Measurements from ENCODE around the gene CEP170B. TPM values are rescaled to one million over a fixed set of nuclear protein-coding genes. Genes with fewer than 3 reads are reported as not detected.

Gene CEP170B
- total and polyA plus RNA-seq, 2 of the 13 experiments (the other 11 are each of a cell fraction or from before 2014, with no cell fraction given): 4.3 to 8.8 TPM

DNA sequence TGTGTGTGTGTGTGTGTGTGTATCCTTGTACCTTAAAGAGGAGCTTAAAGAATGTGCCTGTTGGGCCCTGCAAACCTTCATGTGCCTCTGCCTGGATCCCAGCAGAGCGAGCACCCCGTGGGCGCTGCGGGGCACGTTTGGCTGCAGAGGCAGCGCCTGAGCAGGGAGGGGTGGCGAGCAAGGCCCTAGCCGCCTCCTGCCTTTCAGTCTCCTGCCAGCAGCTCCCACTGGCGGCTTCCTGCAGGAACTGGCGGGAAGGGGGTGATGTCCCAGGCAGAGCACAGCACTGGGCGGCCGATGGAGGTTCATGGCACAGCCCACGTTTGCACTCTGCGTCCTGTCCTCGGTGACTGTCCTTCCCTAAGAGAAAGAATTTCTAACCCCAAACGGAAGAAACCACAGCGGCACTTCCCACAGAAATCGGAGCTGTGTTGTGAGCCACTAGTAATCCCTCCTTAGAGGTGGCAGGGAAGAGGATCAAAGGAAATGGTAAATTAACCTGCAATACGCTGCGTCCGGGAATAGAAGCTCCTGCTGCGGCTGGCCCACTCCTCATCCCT lies 44.3 kb upstream of the CEP170B start (continued):
- TF ChIP-seq, protein P1, sequence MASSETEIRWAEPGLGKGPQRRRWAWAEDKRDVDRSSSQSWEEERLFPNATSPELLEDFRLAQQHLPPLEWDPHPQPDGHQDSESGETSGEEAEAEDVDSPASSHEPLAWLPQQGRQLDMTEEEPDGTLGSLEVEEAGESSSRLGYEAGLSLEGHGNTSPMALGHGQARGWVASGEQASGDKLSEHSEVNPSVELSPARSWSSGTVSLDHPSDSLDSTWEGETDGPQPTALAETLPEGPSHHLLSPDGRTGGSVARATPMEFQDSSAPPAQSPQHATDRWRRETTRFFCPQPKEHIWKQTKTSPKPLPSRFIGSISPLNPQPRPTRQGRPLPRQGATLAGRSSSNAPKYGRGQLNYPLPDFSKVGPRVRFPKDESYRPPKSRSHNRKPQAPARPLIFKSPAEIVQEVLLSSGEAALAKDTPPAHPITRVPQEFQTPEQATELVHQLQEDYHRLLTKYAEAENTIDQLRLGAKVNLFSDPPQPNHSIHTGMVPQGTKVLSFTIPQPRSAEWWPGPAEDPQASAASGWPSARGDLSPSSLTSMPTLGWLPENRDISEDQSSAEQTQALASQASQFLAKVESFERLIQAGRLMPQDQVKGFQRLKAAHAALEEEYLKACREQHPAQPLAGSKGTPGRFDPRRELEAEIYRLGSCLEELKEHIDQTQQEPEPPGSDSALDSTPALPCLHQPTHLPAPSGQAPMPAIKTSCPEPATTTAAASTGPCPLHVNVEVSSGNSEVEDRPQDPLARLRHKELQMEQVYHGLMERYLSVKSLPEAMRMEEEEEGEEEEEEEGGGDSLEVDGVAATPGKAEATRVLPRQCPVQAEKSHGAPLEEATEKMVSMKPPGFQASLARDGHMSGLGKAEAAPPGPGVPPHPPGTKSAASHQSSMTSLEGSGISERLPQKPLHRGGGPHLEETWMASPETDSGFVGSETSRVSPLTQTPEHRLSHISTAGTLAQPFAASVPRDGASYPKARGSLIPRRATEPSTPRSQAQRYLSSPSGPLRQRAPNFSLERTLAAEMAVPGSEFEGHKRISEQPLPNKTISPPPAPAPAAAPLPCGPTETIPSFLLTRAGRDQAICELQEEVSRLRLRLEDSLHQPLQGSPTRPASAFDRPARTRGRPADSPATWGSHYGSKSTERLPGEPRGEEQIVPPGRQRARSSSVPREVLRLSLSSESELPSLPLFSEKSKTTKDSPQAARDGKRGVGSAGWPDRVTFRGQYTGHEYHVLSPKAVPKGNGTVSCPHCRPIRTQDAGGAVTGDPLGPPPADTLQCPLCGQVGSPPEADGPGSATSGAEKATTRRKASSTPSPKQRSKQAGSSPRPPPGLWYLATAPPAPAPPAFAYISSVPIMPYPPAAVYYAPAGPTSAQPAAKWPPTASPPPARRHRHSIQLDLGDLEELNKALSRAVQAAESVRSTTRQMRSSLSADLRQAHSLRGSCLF (CRISPR knock-in tag; IDR thresholded peaks at IDR 0.05; ENCODE audit: borderline replicate concordance): no peak
- TF ChIP-seq ZNF777 (CRISPR knock-in tag; IDR thresholded peaks at IDR 0.05) (no peak), KLF9 (CRISPR knock-in tag; IDR thresholded peaks at IDR 0.05; ENCODE audit: low read depth) (no peak), PRMT3 (CRISPR knock-in tag; IDR thresholded peaks at IDR 0.05; ENCODE audit: borderline replicate concordance, low read depth) (no peak), TOE1 (CRISPR knock-in tag; IDR thresholded peaks at IDR 0.05) (no peak), ZNF260 (CRISPR knock-in tag; IDR thresholded peaks at IDR 0.05; ENCODE audit: borderline replicate concordance, low read depth) (no peak), PHB2 (IDR thresholded peaks at IDR 0.05; ENCODE audit: partially characterized antibody) (no peak), CENPT (CRISPR knock-in tag; IDR thresholded peaks at IDR 0.05; ENCODE audit: low read depth) (no peak)
- TF ChIP-seq, protein P2, sequence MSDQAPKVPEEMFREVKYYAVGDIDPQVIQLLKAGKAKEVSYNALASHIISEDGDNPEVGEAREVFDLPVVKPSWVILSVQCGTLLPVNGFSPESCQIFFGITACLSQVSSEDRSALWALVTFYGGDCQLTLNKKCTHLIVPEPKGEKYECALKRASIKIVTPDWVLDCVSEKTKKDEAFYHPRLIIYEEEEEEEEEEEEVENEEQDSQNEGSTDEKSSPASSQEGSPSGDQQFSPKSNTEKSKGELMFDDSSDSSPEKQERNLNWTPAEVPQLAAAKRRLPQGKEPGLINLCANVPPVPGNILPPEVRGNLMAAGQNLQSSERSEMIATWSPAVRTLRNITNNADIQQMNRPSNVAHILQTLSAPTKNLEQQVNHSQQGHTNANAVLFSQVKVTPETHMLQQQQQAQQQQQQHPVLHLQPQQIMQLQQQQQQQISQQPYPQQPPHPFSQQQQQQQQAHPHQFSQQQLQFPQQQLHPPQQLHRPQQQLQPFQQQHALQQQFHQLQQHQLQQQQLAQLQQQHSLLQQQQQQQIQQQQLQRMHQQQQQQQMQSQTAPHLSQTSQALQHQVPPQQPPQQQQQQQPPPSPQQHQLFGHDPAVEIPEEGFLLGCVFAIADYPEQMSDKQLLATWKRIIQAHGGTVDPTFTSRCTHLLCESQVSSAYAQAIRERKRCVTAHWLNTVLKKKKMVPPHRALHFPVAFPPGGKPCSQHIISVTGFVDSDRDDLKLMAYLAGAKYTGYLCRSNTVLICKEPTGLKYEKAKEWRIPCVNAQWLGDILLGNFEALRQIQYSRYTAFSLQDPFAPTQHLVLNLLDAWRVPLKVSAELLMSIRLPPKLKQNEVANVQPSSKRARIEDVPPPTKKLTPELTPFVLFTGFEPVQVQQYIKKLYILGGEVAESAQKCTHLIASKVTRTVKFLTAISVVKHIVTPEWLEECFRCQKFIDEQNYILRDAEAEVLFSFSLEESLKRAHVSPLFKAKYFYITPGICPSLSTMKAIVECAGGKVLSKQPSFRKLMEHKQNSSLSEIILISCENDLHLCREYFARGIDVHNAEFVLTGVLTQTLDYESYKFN (CRISPR knock-in tag; conservative IDR thresholded peaks at IDR 0.05): 0 out of 2 replicates have a peak, but pooled peaks have one; percentile 33
- TF ChIP-seq, protein P3, sequence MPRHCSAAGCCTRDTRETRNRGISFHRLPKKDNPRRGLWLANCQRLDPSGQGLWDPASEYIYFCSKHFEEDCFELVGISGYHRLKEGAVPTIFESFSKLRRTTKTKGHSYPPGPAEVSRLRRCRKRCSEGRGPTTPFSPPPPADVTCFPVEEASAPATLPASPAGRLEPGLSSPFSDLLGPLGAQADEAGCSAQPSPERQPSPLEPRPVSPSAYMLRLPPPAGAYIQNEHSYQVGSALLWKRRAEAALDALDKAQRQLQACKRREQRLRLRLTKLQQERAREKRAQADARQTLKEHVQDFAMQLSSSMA (CRISPR knock-in tag; IDR thresholded peaks at IDR 0.05): no peak
- TF ChIP-seq, protein P4, sequence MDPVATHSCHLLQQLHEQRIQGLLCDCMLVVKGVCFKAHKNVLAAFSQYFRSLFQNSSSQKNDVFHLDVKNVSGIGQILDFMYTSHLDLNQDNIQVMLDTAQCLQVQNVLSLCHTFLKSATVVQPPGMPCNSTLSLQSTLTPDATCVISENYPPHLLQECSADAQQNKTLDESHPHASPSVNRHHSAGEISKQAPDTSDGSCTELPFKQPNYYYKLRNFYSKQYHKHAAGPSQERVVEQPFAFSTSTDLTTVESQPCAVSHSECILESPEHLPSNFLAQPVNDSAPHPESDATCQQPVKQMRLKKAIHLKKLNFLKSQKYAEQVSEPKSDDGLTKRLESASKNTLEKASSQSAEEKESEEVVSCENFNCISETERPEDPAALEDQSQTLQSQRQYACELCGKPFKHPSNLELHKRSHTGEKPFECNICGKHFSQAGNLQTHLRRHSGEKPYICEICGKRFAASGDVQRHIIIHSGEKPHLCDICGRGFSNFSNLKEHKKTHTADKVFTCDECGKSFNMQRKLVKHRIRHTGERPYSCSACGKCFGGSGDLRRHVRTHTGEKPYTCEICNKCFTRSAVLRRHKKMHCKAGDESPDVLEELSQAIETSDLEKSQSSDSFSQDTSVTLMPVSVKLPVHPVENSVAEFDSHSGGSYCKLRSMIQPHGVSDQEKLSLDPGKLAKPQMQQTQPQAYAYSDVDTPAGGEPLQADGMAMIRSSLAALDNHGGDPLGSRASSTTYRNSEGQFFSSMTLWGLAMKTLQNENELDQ (CRISPR knock-in tag; IDR thresholded peaks at IDR 0.05; ENCODE audit: borderline replicate concordance): no peak
- TF ChIP-seq, protein P5, sequence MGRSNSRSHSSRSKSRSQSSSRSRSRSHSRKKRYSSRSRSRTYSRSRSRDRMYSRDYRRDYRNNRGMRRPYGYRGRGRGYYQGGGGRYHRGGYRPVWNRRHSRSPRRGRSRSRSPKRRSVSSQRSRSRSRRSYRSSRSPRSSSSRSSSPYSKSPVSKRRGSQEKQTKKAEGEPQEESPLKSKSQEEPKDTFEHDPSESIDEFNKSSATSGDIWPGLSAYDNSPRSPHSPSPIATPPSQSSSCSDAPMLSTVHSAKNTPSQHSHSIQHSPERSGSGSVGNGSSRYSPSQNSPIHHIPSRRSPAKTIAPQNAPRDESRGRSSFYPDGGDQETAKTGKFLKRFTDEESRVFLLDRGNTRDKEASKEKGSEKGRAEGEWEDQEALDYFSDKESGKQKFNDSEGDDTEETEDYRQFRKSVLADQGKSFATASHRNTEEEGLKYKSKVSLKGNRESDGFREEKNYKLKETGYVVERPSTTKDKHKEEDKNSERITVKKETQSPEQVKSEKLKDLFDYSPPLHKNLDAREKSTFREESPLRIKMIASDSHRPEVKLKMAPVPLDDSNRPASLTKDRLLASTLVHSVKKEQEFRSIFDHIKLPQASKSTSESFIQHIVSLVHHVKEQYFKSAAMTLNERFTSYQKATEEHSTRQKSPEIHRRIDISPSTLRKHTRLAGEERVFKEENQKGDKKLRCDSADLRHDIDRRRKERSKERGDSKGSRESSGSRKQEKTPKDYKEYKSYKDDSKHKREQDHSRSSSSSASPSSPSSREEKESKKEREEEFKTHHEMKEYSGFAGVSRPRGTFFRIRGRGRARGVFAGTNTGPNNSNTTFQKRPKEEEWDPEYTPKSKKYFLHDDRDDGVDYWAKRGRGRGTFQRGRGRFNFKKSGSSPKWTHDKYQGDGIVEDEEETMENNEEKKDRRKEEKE (IDR thresholded peaks at IDR 0.05): no peak
- TF ChIP-seq, protein P6, sequence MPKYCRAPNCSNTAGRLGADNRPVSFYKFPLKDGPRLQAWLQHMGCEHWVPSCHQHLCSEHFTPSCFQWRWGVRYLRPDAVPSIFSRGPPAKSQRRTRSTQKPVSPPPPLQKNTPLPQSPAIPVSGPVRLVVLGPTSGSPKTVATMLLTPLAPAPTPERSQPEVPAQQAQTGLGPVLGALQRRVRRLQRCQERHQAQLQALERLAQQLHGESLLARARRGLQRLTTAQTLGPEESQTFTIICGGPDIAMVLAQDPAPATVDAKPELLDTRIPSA (CRISPR knock-in tag; IDR thresholded peaks at IDR 0.05; ENCODE audit: borderline replicate concordance): no peak
